GM23248 (cell line): ENCODE data around the gene RBBP8NL. TPM values are rescaled to one million over a fixed set of nuclear protein-coding genes. Genes with fewer than 3 reads are reported as not detected.

Source experiments
- DNase-seq: peaks from one replicate; pipeline ENCODE4 v3.0.0-alpha.2; 2015
- H2AFZ ChIP-seq: fragments of 200-600 bp; sonication (generic); 2 replicates; pipeline ENCODE4 v1.6.1; 2016; ENCODE audit warnings: antibody characterized with exemption
- H3F3A ChIP-seq: fragments of 200-600 bp; sonication (generic); 2 replicates; pipeline ENCODE4 v1.6.1; 2016; ENCODE audit warnings: mild to moderate bottlenecking, antibody characterized with exemption, mixed run types; ENCODE audit not compliant: insufficient read depth
- H3K27ac ChIP-seq: fragments of 200-600 bp; sonication (generic); 2 replicates; pipeline ENCODE4 v1.5.1; 2016; ENCODE audit warnings: mild to moderate bottlenecking
- H3K27me3 ChIP-seq: fragments of 200-600 bp; sonication (generic); replicated peaks from 2 replicates; pipeline ENCODE4 v1.6.1; 2016; ENCODE audit warnings: mild to moderate bottlenecking; ENCODE audit not compliant: insufficient read depth
- H3K36me3 ChIP-seq: fragments of 200-600 bp; sonication (generic); 2 replicates; pipeline ENCODE4 v1.6.1; 2016; ENCODE audit warnings: low read depth, mild to moderate bottlenecking
- H3K4me1 ChIP-seq: fragments of 200-600 bp; sonication (generic); 2 replicates; pipeline ENCODE4 v1.6.1; 2016; ENCODE audit warnings: mild to moderate bottlenecking; ENCODE audit not compliant: insufficient read depth
- H3K4me2 ChIP-seq: fragments of 200-600 bp; sonication (generic); one replicate; pipeline ENCODE4 v1.6.1; 2016; ENCODE audit warnings: mild to moderate bottlenecking; ENCODE audit not compliant: unreplicated experiment
- H3K4me3 ChIP-seq: fragments of 200-600 bp; sonication (generic); 2 replicates; pipeline ENCODE4 v1.5.1; 2016; ENCODE audit warnings: mild to moderate bottlenecking
- H3K79me2 ChIP-seq: fragments of 200-600 bp; sonication (generic); 2 replicates; pipeline ENCODE4 v1.6.1; 2016; ENCODE audit warnings: mild to moderate bottlenecking; ENCODE audit not compliant: insufficient read depth
- H3K9ac ChIP-seq: fragments of 200-600 bp; sonication (generic); 2 replicates; pipeline ENCODE4 v1.6.1; 2016; ENCODE audit warnings: mild to moderate bottlenecking
- H3K9me2 ChIP-seq: fragments of 200-600 bp; sonication (generic); 2 replicates; pipeline ENCODE4 v1.6.1; 2016; ENCODE audit warnings: mixed run types, mild to moderate bottlenecking, moderate library complexity; ENCODE audit not compliant: insufficient read depth
- H3K9me3 ChIP-seq: fragments of 200-600 bp; sonication (generic); one replicate; pipeline ENCODE4 v1.6.1; 2017; ENCODE audit warnings: low read depth
- H4K20me1 ChIP-seq: fragments of 200-600 bp; sonication (generic); 2 replicates; pipeline ENCODE4 v1.6.0; 2016; ENCODE audit not compliant: insufficient read depth
- EZH2 ChIP-seq: fragments of 200-600 bp; sonication (generic); IDR thresholded peaks from 2 replicates; pipeline ENCODE4 v1.6.1; 2018; ENCODE audit warnings: antibody characterized with exemption, mild to moderate bottlenecking; ENCODE audit not compliant: insufficient read depth, poor library complexity, severe bottlenecking
- EZH2phosphoT487 ChIP-seq: fragments of 200-600 bp; sonication (generic); IDR thresholded peaks from 2 replicates; pipeline ENCODE4 v1.6.1; 2018; ENCODE audit warnings: antibody characterized with exemption, moderate library complexity, mild to moderate bottlenecking, low read depth; ENCODE audit not compliant: insufficient read depth
- WGBS, 2 experiments: methylation state at CpG; one replicate each; pipeline ENCODE4 v1.1.6; 2015 to 2017; ENCODE audit warnings: low lambda C conversion rate in 2 of 2, low coverage in 1 of 2; ENCODE audit errors: missing lambda C conversion rate in 2 of 2; 5-methylcytosine and 5-hydroxymethylcytosine counted together
- in situ Hi-C: fragments of 300-500 bp; cut with MboI; formaldehyde crosslinking; loops from 2 replicates; pipeline ENCODE4 v1.15.0; 2020
- polyA plus RNA-seq: library from polyadenylated mRNA; unstranded; fragments of >200 nt; fragmentation: Nextera tagmentation; extraction: Ambion mirVana; gene quantifications from 2 replicates; pipeline ENCODE4 v1.2.1, GENCODE V29; 2016
- total RNA-seq: library from RNA; depleted of rRNA; stranded (reverse); fragments of >200 nt; shearing (Covaris generic); gene quantifications from 2 replicates; pipeline ENCODE4 v1.2.3, GENCODE V29; 2014

Gene RBBP8NL
- total and polyA plus RNA-seq, 2 experiments from 2014 or later: not detected

GRCh38 chr20:62433658-62434497 lies 6.5 kb upstream of the RBBP8NL start:
- Histone ChIP-seq H4K20me1 (no peaks in the 10 kb centered on the region), H3K4me3 (no peak overlapping the region), H3K4me2 (no peak overlapping the region), H3K9me2 (no peaks in the 10 kb centered on the region), H3K9me3 (no peaks in the 10 kb centered on the region), H3K27me3 (peaks cover 44% of the 10 kb centered on the region), H3K27ac (no peak overlapping the region), H3K9ac (no peak overlapping the region), H3K79me2 (no peaks in the 10 kb centered on the region), H3F3A (no peaks in the 10 kb centered on the region), H2AFZ (no peak overlapping the region), H3K36me3 (no peaks in the 10 kb centered on the region), H3K4me1 (no peaks in the 10 kb centered on the region)
- WGBS, 2 experiments: 2 to 4% methylated on average over 32 of the region's 32 CpGs
- in situ Hi-C loops: no loop called here
- DNase-seq: peak; percentile 20
- TF ChIP-seq EZH2phosphoT487 (no peak), EZH2 (peak; percentile 73)

- Histone ChIP-seq H3K4me2 (no peak overlapping the region), H3K4me1 (no peaks in the 10 kb centered on the region), H4K20me1 (no peaks in the 10 kb centered on the region), H3K27me3 (peaks cover 41% of the 10 kb centered on the region), H3K27ac (no peak overlapping the region), H3K79me2 (no peaks in the 10 kb centered on the region), H3F3A (no peaks in the 10 kb centered on the region), H3K4me3 (no peak overlapping the region), H3K36me3 (no peaks in the 10 kb centered on the region), H2AFZ (no peak overlapping the region), H3K9ac (no peak overlapping the region), H3K9me3 (no peaks in the 10 kb centered on the region), H3K9me2 (no peaks in the 10 kb centered on the region)
- in situ Hi-C loops: no loop called here
- TF ChIP-seq EZH2: no peak
- DNase-seq: no peak
- WGBS, 2 experiments: 50 to 57% methylated on average over 23 of the region's 23 CpGs
Measured at GRCh38 chr20:62430866-62431447, 3.6 kb upstream of the RBBP8NL start.

- no peak overlapping the region for H3K4me2 ChIP-seq
Measured at GRCh38 chr20:62430311-62430853, 3.0 kb upstream of the RBBP8NL start.

GRCh38 chr20:62429455-62430310 lies 2.3 kb upstream of the RBBP8NL start:
- Histone ChIP-seq H3K9me2 (no peaks in the 10 kb centered on the region), H3K4me1 (no peaks in the 10 kb centered on the region), H3K9me3 (no peaks in the 10 kb centered on the region), H4K20me1 (no peaks in the 10 kb centered on the region), H3K4me3 (no peak overlapping the region), H3K4me2 (no peak overlapping the region), H3K36me3 (no peaks in the 10 kb centered on the region), H3K9ac (no peak overlapping the region), H2AFZ (no peak overlapping the region), H3F3A (no peaks in the 10 kb centered on the region), H3K27ac (no peak overlapping the region), H3K79me2 (no peaks in the 10 kb centered on the region), H3K27me3 (peaks cover 31% of the 10 kb centered on the region)
- no peak for TF ChIP-seq EZH2phosphoT487
- no peak for TF ChIP-seq EZH2
- DNase-seq: no peak
- 55 to 58% methylated on average over 21 to 23 of the region's 23 CpGs for WGBS, 2 experiments
- in situ Hi-C loops: no loop called here

More at GRCh38 chr20:62430311-62430853, 3.0 kb upstream of the RBBP8NL start:
- Histone ChIP-seq H3K79me2 (no peaks in the 10 kb centered on the region), H3K4me3 (no peak overlapping the region), H3K4me1 (no peaks in the 10 kb centered on the region), H3F3A (no peaks in the 10 kb centered on the region), H2AFZ (no peak overlapping the region), H3K9ac (no peak overlapping the region), H3K9me3 (no peaks in the 10 kb centered on the region), H3K27ac (no peak overlapping the region), H4K20me1 (no peaks in the 10 kb centered on the region), H3K27me3 (peaks cover 38% of the 10 kb centered on the region), H3K36me3 (no peaks in the 10 kb centered on the region), H3K9me2 (no peaks in the 10 kb centered on the region)
- WGBS, 2 experiments: 49 to 53% methylated on average over 10 of the region's 10 CpGs
- in situ Hi-C loops: no loop called here
- no peak for DNase-seq
- TF ChIP-seq EZH2phosphoT487: no peak
